ENCODE data around the gene CWC25. TPM values are rescaled to one million over a fixed set of nuclear protein-coding genes. Genes with fewer than 3 reads are reported as not detected.
"Not testable (repeated sequence)": the region's sequence is repeated elsewhere in the genome, so short reads cannot be mapped to it uniquely, and the experiment has no call there.

The CWC25 gene
- total RNA-seq, 1 donor from 2014 or later, result 9.6 TPM

DNA sequence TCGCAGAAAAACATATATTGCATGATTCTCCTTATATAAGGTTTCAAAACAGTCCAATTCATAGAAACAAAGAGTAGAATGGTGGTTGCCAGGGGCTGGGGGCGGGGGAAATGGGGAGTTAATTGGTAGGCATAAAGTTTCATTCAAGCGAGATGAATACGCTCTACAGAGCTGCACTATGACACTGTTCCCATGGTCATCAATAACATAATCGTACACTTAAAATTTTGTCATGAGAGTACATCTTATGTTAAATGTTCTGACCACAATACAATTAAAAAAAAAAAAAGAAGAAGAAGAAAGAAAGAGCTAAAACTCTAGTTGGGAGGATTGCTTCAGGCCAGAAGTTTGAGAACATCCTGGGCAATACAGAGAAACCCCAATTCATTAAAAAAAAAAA lies 30.9 kb downstream of the CWC25 start:
- TF ChIP-seq, protein P1, sequence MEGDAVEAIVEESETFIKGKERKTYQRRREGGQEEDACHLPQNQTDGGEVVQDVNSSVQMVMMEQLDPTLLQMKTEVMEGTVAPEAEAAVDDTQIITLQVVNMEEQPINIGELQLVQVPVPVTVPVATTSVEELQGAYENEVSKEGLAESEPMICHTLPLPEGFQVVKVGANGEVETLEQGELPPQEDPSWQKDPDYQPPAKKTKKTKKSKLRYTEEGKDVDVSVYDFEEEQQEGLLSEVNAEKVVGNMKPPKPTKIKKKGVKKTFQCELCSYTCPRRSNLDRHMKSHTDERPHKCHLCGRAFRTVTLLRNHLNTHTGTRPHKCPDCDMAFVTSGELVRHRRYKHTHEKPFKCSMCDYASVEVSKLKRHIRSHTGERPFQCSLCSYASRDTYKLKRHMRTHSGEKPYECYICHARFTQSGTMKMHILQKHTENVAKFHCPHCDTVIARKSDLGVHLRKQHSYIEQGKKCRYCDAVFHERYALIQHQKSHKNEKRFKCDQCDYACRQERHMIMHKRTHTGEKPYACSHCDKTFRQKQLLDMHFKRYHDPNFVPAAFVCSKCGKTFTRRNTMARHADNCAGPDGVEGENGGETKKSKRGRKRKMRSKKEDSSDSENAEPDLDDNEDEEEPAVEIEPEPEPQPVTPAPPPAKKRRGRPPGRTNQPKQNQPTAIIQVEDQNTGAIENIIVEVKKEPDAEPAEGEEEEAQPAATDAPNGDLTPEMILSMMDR (conservative IDR thresholded peaks at IDR 0.05; ENCODE audit: low read depth, low read length), result no peak
- no peak for DNase-seq (ENCODE audit: low read depth)
- H3K4me3 ChIP-seq (ENCODE audit: low read depth, low read length), result no peak overlapping the region

- H3K4me3 ChIP-seq (ENCODE audit: low read depth, low read length), result no peak overlapping the region
- no peak for DNase-seq (ENCODE audit: low read depth)
- TF ChIP-seq, protein P1 (conservative IDR thresholded peaks at IDR 0.05; ENCODE audit: low read depth, low read length), result no peak
These were observed 34.0 kb downstream of the CWC25 start for GRCh38 chr17:38791162-38791561.

- not testable (repeated sequence) for DNase-seq (ENCODE audit: low read depth); H3K4me3 ChIP-seq (ENCODE audit: low read depth, low read length)
These were observed 34.9 kb downstream of the CWC25 start for GRCh38 chr17:38790148-38790707.

GRCh38 chr17:38789185-38789584 lies 35.9 kb downstream of the CWC25 start:
- TF ChIP-seq, protein P1 (conservative IDR thresholded peaks at IDR 0.05; ENCODE audit: low read depth, low read length), result no peak
- no peak for DNase-seq (ENCODE audit: low read depth)
- H3K4me3 ChIP-seq (ENCODE audit: low read depth, low read length), result no peak overlapping the region

- H3K4me3 ChIP-seq (ENCODE audit: low read depth, low read length); DNase-seq (ENCODE audit: low read depth): not testable (repeated sequence)
These were observed 37.1 kb downstream of the CWC25 start for GRCh38 chr17:38787999-38788398.

DNA sequence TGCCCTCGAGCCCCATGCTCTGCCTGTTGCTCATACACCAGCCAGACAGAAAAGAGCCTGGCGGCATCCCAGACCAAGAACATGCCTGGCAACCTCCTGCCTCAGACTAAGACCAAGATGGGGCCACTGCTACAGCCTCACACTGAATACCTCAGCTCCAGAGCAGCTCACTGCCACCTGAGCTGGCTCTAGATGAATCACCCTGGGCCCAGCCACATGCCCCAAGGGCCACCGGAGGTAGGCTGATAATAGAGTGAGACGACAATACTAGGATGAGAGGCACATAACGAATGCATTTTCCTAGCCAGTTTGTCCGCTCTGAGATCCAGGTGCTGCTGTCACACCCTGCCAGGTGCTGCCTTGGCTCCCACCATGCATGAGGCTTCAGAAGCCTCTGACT lies 38.7 kb downstream of the CWC25 start:
- no peak for DNase-seq (ENCODE audit: low read depth)
- TF ChIP-seq, protein P1 (conservative IDR thresholded peaks at IDR 0.05; ENCODE audit: low read depth, low read length), result no peak
- no peak overlapping the region for H3K4me3 ChIP-seq (ENCODE audit: low read depth, low read length)

DNA sequence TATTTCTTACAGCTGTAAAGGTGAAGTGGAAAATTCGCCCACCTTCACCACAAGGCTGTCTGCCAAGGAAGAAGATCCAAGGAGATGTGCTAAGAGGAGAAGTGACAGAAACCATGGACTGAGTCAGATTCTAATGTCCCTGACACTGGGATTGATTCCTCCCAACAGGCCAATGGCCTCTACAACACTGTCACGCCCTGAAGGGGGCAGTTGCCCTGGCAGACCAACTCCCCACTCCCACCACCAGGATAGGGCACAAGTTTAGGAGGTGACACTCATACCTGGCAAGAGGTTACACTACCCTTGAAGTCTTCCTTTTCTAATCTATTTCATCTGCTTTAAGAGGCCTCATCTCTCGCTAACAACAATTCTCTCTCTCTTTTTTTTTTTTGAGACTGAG lies 41.9 kb downstream of the CWC25 start:
- TF ChIP-seq, protein P1 (conservative IDR thresholded peaks at IDR 0.05; ENCODE audit: low read depth, low read length), result peak; percentile 6
- DNase-seq (ENCODE audit: low read depth), result no peak
- no peak overlapping the region for H3K4me3 ChIP-seq (ENCODE audit: low read depth, low read length)

DNA sequence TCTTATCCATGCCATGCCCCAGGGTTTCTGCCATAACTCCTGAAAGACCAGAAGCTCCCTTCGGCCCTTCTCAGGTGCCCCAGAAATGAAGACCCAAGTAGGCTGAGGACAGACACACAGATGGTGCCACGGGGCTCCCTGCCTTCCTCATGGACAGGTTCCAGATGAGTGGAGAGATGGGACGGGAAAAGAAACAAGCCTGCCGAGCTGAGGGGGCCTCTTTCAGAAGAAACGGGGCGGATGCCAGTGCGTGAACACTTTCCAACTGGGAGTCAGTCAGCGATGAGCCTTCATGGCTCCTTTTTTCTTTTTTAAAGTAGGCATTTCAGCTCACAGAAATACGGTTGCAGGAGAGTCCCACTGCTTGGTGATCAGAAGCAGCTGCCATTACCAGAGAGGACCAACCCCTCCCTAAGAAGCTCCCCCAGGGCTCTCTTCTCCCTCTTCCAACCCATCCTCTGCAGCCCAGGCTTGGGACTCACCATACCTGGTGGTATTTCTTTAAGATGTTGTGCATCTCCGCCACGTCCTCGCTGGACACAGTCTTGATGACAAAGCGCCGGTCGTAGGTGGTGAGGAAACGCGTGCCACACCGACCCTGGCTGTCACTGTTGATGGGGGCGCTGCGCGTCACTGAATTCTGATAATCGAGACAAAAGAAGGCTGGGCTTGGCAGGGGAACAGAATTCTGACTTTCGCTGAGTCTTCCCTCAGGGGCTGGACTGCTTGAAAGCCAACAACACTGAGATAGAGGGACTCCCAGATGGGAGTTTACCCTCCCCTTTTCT lies 45.0 kb downstream of the CWC25 start:
- no peak overlapping the region for H3K4me3 ChIP-seq (ENCODE audit: low read depth, low read length)
- no peak for DNase-seq (ENCODE audit: low read depth)
- TF ChIP-seq, protein P1 (conservative IDR thresholded peaks at IDR 0.05; ENCODE audit: low read depth, low read length), result no peak

Measured in epithelial cell of proximal tubule (primary cell).